GM23338 (cell line): ENCODE results near the gene KRT84. TPM values are rescaled to one million over a fixed set of nuclear protein-coding genes. Genes with fewer than 3 reads are reported as not detected.

Experiments
- ATAC-seq: fragments of 200-7000 bp; cut with Tn5 transposase; 3 replicates; pipeline ENCODE4 v1.9.1; 2020
- DNase-seq: peaks from one replicate; pipeline ENCODE4 v3.0.0-alpha.2; 2015; ENCODE audit warnings: low spot score
- H2AFZ ChIP-seq: fragments of 200-600 bp; sonication (generic); 2 replicates; pipeline ENCODE4 v1.8.0; 2016; ENCODE audit warnings: antibody characterized with exemption, mild to moderate bottlenecking, moderate library complexity
- H3F3A ChIP-seq: fragments of 200-600 bp; sonication (generic); replicated peaks from 2 replicates; pipeline ENCODE4 v1.8.0; 2017; ENCODE audit warnings: antibody characterized with exemption, mixed run types, low read depth
- H3K27ac ChIP-seq: fragments of 200-600 bp; sonication (generic); 2 replicates; pipeline ENCODE4 v1.6.1; 2016; ENCODE audit warnings: low read depth
- H3K27me3 ChIP-seq: fragments of 200-600 bp; sonication (generic); 2 replicates; pipeline ENCODE4 v1.8.0; 2016; ENCODE audit warnings: mild to moderate bottlenecking, mixed run types, moderate library complexity; ENCODE audit not compliant: insufficient read depth
- H3K36me3 ChIP-seq: fragments of 200-600 bp; sonication (generic); 2 replicates; pipeline ENCODE4 v1.8.0; 2016; ENCODE audit warnings: mild to moderate bottlenecking; ENCODE audit not compliant: insufficient read depth
- H3K4me1 ChIP-seq: fragments of 200-600 bp; sonication (generic); 2 replicates; pipeline ENCODE4 v1.8.0; 2016; ENCODE audit warnings: mild to moderate bottlenecking, moderate library complexity; ENCODE audit not compliant: insufficient read depth
- H3K4me2 ChIP-seq: fragments of 200-600 bp; sonication (generic); 2 replicates; pipeline ENCODE4 v1.7.1; 2017; ENCODE audit warnings: mixed run types
- H3K4me3 ChIP-seq: fragments of 200-600 bp; sonication (generic); 2 replicates; pipeline ENCODE4 v1.6.1; 2016; ENCODE audit warnings: mixed run types
- H3K79me2 ChIP-seq: fragments of 200-600 bp; sonication (generic); replicated peaks from 2 replicates; pipeline ENCODE4 v1.8.0; 2017; ENCODE audit warnings: mild to moderate bottlenecking; ENCODE audit not compliant: insufficient read depth
- H3K9me2 ChIP-seq: fragments of 200-600 bp; sonication (generic); 2 replicates; pipeline ENCODE4 v1.8.0; 2017; ENCODE audit not compliant: insufficient read depth
- H4K20me1 ChIP-seq: fragments of 200-600 bp; sonication (generic); replicated peaks from 2 replicates; pipeline ENCODE4 v1.8.0; 2017; ENCODE audit warnings: mild to moderate bottlenecking; ENCODE audit not compliant: insufficient read depth
- H3K27ac Mint-ChIP-seq: 2 replicates; pipeline ENCODE4 v1.8.0; 2020; ENCODE audit warnings: inconsistent platforms, mild to moderate bottlenecking, moderate library complexity, mixed read lengths
- H3K27me3 Mint-ChIP-seq: 3 replicates; pipeline ENCODE4 v1.8.0; 2022; ENCODE audit warnings: low read depth, mild to moderate bottlenecking, moderate library complexity, mixed read lengths, inconsistent platforms; ENCODE audit not compliant: insufficient read depth, poor library complexity
- H3K36me3 Mint-ChIP-seq: 3 replicates; pipeline ENCODE4 v1.8.0; 2021; ENCODE audit warnings: low read depth, mild to moderate bottlenecking, inconsistent platforms, moderate library complexity, mixed read lengths
- H3K4me1 Mint-ChIP-seq: 3 replicates; pipeline ENCODE4 v1.8.0; 2020; ENCODE audit warnings: mild to moderate bottlenecking, inconsistent platforms, mixed read lengths
- H3K4me3 Mint-ChIP-seq: 3 replicates; pipeline ENCODE4 v1.8.0; 2021; ENCODE audit warnings: moderate library complexity, mild to moderate bottlenecking, inconsistent platforms, mixed read lengths
- H3K9me3 Mint-ChIP-seq: 3 replicates; pipeline ENCODE4 v1.8.0; 2020; ENCODE audit warnings: moderate library complexity, mild to moderate bottlenecking, inconsistent platforms, mixed read lengths
- CREB1 ChIP-seq: fragments of 250-450 bp; sonication (Bioruptor Pico); IDR thresholded peaks from 2 replicates; pipeline ENCODE4 v1.5.0; 2020; ENCODE audit warnings: low read depth, mild to moderate bottlenecking, moderate library complexity
- JUNB ChIP-seq: IDR thresholded peaks from one replicate; pipeline ENCODE4 v1.6.1; 2016; ENCODE audit warnings: antibody characterized with exemption; ENCODE audit not compliant: unreplicated experiment
- NANOG ChIP-seq: IDR thresholded peaks from 2 replicates; pipeline ENCODE4 v1.6.1; 2016; ENCODE audit warnings: antibody characterized with exemption, borderline replicate concordance
- POLR2AphosphoS5 ChIP-seq: IDR thresholded peaks from 2 replicates; pipeline ENCODE4 v1.6.1; 2016; ENCODE audit warnings: antibody characterized with exemption, low read depth
- STAT1 ChIP-seq: IDR thresholded peaks from one replicate; pipeline ENCODE4 v1.6.1; 2016; ENCODE audit warnings: antibody characterized with exemption; ENCODE audit not compliant: unreplicated experiment
- ZNF114 ChIP-seq: fragments of 250-450 bp; sonication (Bioruptor Pico); IDR thresholded peaks from 2 replicates; pipeline ENCODE4 v1.5.0; 2020; ENCODE audit warnings: mild to moderate bottlenecking, moderate library complexity
- ZNF331 ChIP-seq: fragments of 250-450 bp; sonication (Bioruptor Pico); IDR thresholded peaks from 2 replicates; pipeline ENCODE4 v1.5.0; 2020; ENCODE audit warnings: low read depth, mild to moderate bottlenecking, moderate library complexity
- polyA plus RNA-seq: library from polyadenylated mRNA; unstranded; fragments of >200 nt; fragmentation: Nextera tagmentation; extraction: Ambion mirVana; gene quantifications from 2 replicates; pipeline ENCODE4 v1.2.1, GENCODE V29; 2016
- total RNA-seq: library from RNA; depleted of rRNA; stranded (reverse); fragments of >200 nt; shearing (Covaris generic); gene quantifications from 2 replicates; pipeline ENCODE4 v1.2.3, GENCODE V29; 2014
- TF ChIP-seq, protein P1 (sequence below), 2 experiments: fragments of 200-600 bp in 1 of 2; sonication (generic) in 1 of 2; conservative IDR thresholded peaks; 2 replicates each; pipeline versions ENCODE4 v1.5.1 to v1.6.1; 2016 to 2017; ENCODE audit warnings: antibody characterized with exemption in 2 of 2, low read depth in 2 of 2, mild to moderate bottlenecking in 2 of 2, moderate library complexity in 1 of 2
- TF ChIP-seq, protein P2 (sequence below): IDR thresholded peaks from one replicate; pipeline ENCODE4 v1.6.1; 2018; ENCODE audit warnings: antibody characterized with exemption; ENCODE audit not compliant: unreplicated experiment

KRT84 gene
- total and polyA plus RNA-seq, 2 experiments from 2014 or later = not detected

DNA sequence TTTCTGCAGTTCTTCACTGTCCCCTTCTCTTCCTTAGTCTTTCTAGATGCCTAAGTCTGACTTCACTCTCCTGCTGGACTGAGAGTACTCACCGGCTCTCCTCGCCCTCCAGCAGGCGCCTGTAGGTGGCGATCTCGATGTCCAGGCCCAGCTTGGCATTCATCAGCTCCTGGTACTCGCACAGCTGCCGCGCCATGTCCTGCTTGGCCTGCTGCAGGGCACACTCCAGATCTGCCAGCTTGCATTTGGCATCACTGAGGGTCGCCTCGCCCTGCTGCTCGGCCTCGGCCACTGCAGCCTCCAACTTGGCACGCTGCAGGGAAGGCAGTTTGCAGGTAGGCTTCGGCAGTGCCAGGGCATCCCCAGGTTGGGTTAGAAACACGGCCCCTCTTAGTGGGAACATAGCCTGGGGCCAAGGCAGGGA is 5.2 kb downstream of the KRT84 start:
- peak; percentile 54 for DNase-seq
- peaks cover 3% of the 10 kb centered on the region for H3K27me3 Mint-ChIP-seq
- Histone ChIP-seq H3K4me3 (no peak overlapping the region), H4K20me1 (no peaks in the 10 kb centered on the region), H3K27ac (no peak overlapping the region), H3K36me3 (no peaks in the 10 kb centered on the region), H3K4me1 (no peaks in the 10 kb centered on the region), H3K79me2 (no peaks in the 10 kb centered on the region), H3K27me3 (no peaks in the 10 kb centered on the region), H3K4me2 (no peak overlapping the region), H2AFZ (no peak overlapping the region), H3F3A (no peaks in the 10 kb centered on the region), H3K9me2 (no peaks in the 10 kb centered on the region)
- no peaks in the 10 kb centered on the region for H3K4me1 Mint-ChIP-seq
- no peak overlapping the region for H3K4me3 Mint-ChIP-seq
- no peaks in the 10 kb centered on the region for H3K36me3 Mint-ChIP-seq
- peak; percentile 94 for ATAC-seq
- no peak overlapping the region for H3K27ac Mint-ChIP-seq
- no peaks in the 10 kb centered on the region for H3K9me3 Mint-ChIP-seq
- TF ChIP-seq, protein P1, sequence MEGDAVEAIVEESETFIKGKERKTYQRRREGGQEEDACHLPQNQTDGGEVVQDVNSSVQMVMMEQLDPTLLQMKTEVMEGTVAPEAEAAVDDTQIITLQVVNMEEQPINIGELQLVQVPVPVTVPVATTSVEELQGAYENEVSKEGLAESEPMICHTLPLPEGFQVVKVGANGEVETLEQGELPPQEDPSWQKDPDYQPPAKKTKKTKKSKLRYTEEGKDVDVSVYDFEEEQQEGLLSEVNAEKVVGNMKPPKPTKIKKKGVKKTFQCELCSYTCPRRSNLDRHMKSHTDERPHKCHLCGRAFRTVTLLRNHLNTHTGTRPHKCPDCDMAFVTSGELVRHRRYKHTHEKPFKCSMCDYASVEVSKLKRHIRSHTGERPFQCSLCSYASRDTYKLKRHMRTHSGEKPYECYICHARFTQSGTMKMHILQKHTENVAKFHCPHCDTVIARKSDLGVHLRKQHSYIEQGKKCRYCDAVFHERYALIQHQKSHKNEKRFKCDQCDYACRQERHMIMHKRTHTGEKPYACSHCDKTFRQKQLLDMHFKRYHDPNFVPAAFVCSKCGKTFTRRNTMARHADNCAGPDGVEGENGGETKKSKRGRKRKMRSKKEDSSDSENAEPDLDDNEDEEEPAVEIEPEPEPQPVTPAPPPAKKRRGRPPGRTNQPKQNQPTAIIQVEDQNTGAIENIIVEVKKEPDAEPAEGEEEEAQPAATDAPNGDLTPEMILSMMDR (conservative IDR thresholded peaks at IDR 0.05; ENCODE audit: low read depth in 2 of 2) = peak; percentile 61 to 71
- TF ChIP-seq, protein P2, sequence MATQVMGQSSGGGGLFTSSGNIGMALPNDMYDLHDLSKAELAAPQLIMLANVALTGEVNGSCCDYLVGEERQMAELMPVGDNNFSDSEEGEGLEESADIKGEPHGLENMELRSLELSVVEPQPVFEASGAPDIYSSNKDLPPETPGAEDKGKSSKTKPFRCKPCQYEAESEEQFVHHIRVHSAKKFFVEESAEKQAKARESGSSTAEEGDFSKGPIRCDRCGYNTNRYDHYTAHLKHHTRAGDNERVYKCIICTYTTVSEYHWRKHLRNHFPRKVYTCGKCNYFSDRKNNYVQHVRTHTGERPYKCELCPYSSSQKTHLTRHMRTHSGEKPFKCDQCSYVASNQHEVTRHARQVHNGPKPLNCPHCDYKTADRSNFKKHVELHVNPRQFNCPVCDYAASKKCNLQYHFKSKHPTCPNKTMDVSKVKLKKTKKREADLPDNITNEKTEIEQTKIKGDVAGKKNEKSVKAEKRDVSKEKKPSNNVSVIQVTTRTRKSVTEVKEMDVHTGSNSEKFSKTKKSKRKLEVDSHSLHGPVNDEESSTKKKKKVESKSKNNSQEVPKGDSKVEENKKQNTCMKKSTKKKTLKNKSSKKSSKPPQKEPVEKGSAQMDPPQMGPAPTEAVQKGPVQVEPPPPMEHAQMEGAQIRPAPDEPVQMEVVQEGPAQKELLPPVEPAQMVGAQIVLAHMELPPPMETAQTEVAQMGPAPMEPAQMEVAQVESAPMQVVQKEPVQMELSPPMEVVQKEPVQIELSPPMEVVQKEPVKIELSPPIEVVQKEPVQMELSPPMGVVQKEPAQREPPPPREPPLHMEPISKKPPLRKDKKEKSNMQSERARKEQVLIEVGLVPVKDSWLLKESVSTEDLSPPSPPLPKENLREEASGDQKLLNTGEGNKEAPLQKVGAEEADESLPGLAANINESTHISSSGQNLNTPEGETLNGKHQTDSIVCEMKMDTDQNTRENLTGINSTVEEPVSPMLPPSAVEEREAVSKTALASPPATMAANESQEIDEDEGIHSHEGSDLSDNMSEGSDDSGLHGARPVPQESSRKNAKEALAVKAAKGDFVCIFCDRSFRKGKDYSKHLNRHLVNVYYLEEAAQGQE = no peak

DNA sequence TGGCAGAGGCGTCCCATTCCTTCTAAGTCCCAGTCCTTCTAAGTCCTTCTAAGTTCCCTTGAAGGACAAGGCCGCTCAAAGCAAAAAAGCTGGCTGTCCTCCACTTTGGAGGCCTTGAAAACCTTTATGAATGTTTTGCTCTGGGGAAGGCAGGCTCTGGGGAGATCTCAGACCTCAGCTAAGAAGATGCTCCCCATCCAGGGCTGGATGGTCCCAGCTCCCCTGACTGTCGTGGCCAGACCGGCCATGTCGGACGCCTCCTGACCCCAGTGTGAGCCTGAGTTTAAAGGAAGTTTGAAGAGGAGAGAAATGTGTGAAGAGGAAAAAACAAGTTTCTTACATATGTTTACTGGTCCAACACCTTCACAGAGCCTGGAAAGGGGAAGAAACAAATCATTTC is 5.9 kb downstream of the KRT84 start:
- H3K27me3 Mint-ChIP-seq = peaks cover 3% of the 10 kb centered on the region
- H3K36me3 ChIP-seq = no peaks in the 10 kb centered on the region
- no peaks in the 10 kb centered on the region for H3K79me2 ChIP-seq
- no peaks in the 10 kb centered on the region for H3F3A ChIP-seq
- no peak overlapping the region for H3K27ac ChIP-seq
- no peak overlapping the region for H3K27ac Mint-ChIP-seq
- no peak for ATAC-seq
- no peaks in the 10 kb centered on the region for H3K9me2 ChIP-seq
- no peaks in the 10 kb centered on the region for H3K4me1 ChIP-seq
- no peak overlapping the region for H2AFZ ChIP-seq
- no peaks in the 10 kb centered on the region for H3K9me3 Mint-ChIP-seq
- no peaks in the 10 kb centered on the region for H3K4me1 Mint-ChIP-seq
- H3K36me3 Mint-ChIP-seq = no peaks in the 10 kb centered on the region
- H3K4me3 ChIP-seq = no peak overlapping the region
- H3K27me3 ChIP-seq = no peaks in the 10 kb centered on the region
- no peak for DNase-seq
- H4K20me1 ChIP-seq = no peaks in the 10 kb centered on the region
- no peak overlapping the region for H3K4me3 Mint-ChIP-seq
- H3K4me2 ChIP-seq = no peak overlapping the region
- TF ChIP-seq, protein P1 (conservative IDR thresholded peaks at IDR 0.05; ENCODE audit: low read depth in 2 of 2) = no peak
- TF ChIP-seq JUNB = no peak
- TF ChIP-seq, protein P2 = no peak
- no peak for TF ChIP-seq CREB1
- TF ChIP-seq POLR2AphosphoS5 = no peak
- TF ChIP-seq ZNF114 = no peak
- no peak for TF ChIP-seq STAT1
- TF ChIP-seq NANOG = no peak
- TF ChIP-seq ZNF331 (CRISPR knock-in tag) = no peak
